Germinal center (tissue), 1 donor: ENCODE data around the gene HPS5.

Source experiments
- DNase-seq: peaks from one replicate; pipeline ENCODE4 v3.0.0; 2012; ENCODE audit warnings: mixed read lengths, low spot score

HPS5 gene

GRCh38 chr11:18317551-18317950 lies 4.4 kb downstream of the HPS5 start:
- no peak for DNase-seq

- no peak for DNase-seq
Measured at GRCh38 chr11:18315893-18316292, 6.0 kb downstream of the HPS5 start.

- no peak for DNase-seq
Measured at GRCh38 chr11:18314784-18315523, 7.0 kb downstream of the HPS5 start.

- no peak for DNase-seq
Measured at GRCh38 chr11:18313965-18314763, 7.8 kb downstream of the HPS5 start.

GRCh38 chr11:18312663-18313420 lies 9.1 kb downstream of the HPS5 start:
- DNase-seq: no peak

- DNase-seq: no peak
Measured at GRCh38 chr11:18312012-18312411, 9.9 kb downstream of the HPS5 start.

GRCh38 chr11:18310800-18311340 lies 11.1 kb downstream of the HPS5 start:
- DNase-seq: peak; percentile 47

GRCh38 chr11:18309691-18310090 lies 12.2 kb downstream of the HPS5 start:
- no peak for DNase-seq

GRCh38 chr11:18308242-18308641 lies 13.7 kb downstream of the HPS5 start:
- no peak for DNase-seq

- DNase-seq: no peak
Measured at GRCh38 chr11:18307461-18308139, 14.3 kb downstream of the HPS5 start.

- DNase-seq: no peak
Measured at GRCh38 chr11:18304745-18305144, 17.2 kb downstream of the HPS5 start.

GRCh38 chr11:18299721-18300120 lies 22.2 kb downstream of the HPS5 start:
- no peak for DNase-seq

GRCh38 chr11:18295316-18295715 lies 26.6 kb downstream of the HPS5 start:
- no peak for DNase-seq

GRCh38 chr11:18294862-18295261 lies 27.1 kb downstream of the HPS5 start:
- no peak for DNase-seq

GRCh38 chr11:18288911-18289310 lies 33.0 kb downstream of the HPS5 start:
- DNase-seq: no peak

GRCh38 chr11:18285841-18286240 lies 36.1 kb downstream of the HPS5 start:
- no peak for DNase-seq

GRCh38 chr11:18282626-18283025 lies 39.3 kb downstream of the HPS5 start:
- peak; percentile 14 for DNase-seq

GRCh38 chr11:18280438-18281045 lies 41.4 kb downstream of the HPS5 start:
- peak; percentile 28 for DNase-seq

- no peak for DNase-seq
Measured at GRCh38 chr11:18277565-18278271, 44.2 kb downstream of the HPS5 start.

- DNase-seq: no peak
Measured at GRCh38 chr11:18271206-18271605, 50.7 kb downstream of the HPS5 start.

GRCh38 chr11:18270102-18270501 lies 51.8 kb downstream of the HPS5 start:
- no peak for DNase-seq
